Esophagus muscularis mucosa (tissue), 4 donors: ENCODE data around the gene PPP6C. TPM values are rescaled to one million over a fixed set of nuclear protein-coding genes. Genes with fewer than 3 reads are reported as not detected.
"Not testable (repeated sequence)": the region's sequence is repeated elsewhere in the genome, so short reads cannot be mapped to it uniquely, and the experiment has no call there.

Source experiments
- DNase-seq: peaks from one replicate; pipeline ENCODE4 v3.0.0-alpha.2; 2017; ENCODE audit errors: extremely low spot score
- H3K27ac ChIP-seq, 4 donors: fragments of 200-600 bp; sonication (generic); replicated peaks in 1 of 4; 1 replicate in 3 of 4; 2 replicates in 1 of 4; pipeline ENCODE4 v1.5.1; 2016 to 2019; ENCODE audit warnings: mild to moderate bottlenecking in 1 of 4
- H3K27me3 ChIP-seq, 4 donors: fragments of 200-600 bp; sonication (generic); one replicate each; pipeline versions ENCODE4 v1.5.1 to v1.6.0; 2016 to 2019
- H3K36me3 ChIP-seq, 4 donors: fragments of 200-600 bp; sonication (generic); one replicate each; pipeline ENCODE4 v1.5.1; 2016 to 2019
- H3K4me1 ChIP-seq, 4 donors: fragments of 200-600 bp; sonication (generic); one replicate each; pipeline ENCODE4 v1.5.1; 2016 to 2019
- H3K4me3 ChIP-seq, 4 donors: fragments of 200-600 bp; sonication (generic); 1 replicate in 2 of 4; 2 replicates in 2 of 4; pipeline ENCODE4 v1.5.1; 2016 to 2019; ENCODE audit warnings: mild to moderate bottlenecking in 4 of 4, moderate library complexity in 1 of 4
- H3K9me3 ChIP-seq, 4 donors: fragments of 200-600 bp; sonication (generic); 1 replicate in 3 of 4; 2 replicates in 1 of 4; pipeline ENCODE4 v1.5.1; 2016 to 2019
- EP300 ChIP-seq: sonication (generic); formaldehyde crosslinking; IDR thresholded peaks from one replicate; pipeline ENCODE4 v1.6.1; 2017; ENCODE audit warnings: antibody characterized with exemption
- POLR2A ChIP-seq: fragments of 450-650 bp; IDR thresholded peaks from one replicate; pipeline ENCODE4 v1.6.1; 2017; ENCODE audit warnings: antibody characterized with exemption, moderate library complexity, mild to moderate bottlenecking, low read depth
- POLR2AphosphoS5 ChIP-seq, 2 donors: sonication (generic); formaldehyde crosslinking; IDR thresholded peaks; one replicate each; pipeline ENCODE4 v1.6.1; 2017; ENCODE audit warnings: antibody characterized with exemption in 2 of 2
- WGBS: methylation state at CpG from one replicate; pipeline ENCODE4 v1.1.5; 2018; 5-methylcytosine and 5-hydroxymethylcytosine counted together
- intact Hi-C: fragments of 100-400 bp; cut with DNase I; formaldehyde crosslinking; loops from one replicate; pipeline ENCODE4 v1.15.1; 2023
- total RNA-seq, 4 donors: library from RNA; depleted of rRNA; stranded (reverse); fragments of >200 nt; gene quantifications; one replicate each; pipeline versions ENCODE4 v1.1.0 to v1.2.1, GENCODE V29; 2016
- TF ChIP-seq, protein P1 (sequence below), 3 experiments: fragments of 200-600 bp in 2 of 3; fragments of 450-650 bp in 1 of 3; sonication (generic) in 2 of 3; IDR thresholded peaks; one replicate each; pipeline ENCODE4 v1.5.1; 2017 to 2019; ENCODE audit warnings: antibody characterized with exemption in 3 of 3, mild to moderate bottlenecking in 2 of 3, moderate library complexity in 1 of 3

The PPP6C gene
- total RNA-seq, 4 donors from 2014 or later, result 22.1 to 38.4 (median 34.9) TPM

DNA sequence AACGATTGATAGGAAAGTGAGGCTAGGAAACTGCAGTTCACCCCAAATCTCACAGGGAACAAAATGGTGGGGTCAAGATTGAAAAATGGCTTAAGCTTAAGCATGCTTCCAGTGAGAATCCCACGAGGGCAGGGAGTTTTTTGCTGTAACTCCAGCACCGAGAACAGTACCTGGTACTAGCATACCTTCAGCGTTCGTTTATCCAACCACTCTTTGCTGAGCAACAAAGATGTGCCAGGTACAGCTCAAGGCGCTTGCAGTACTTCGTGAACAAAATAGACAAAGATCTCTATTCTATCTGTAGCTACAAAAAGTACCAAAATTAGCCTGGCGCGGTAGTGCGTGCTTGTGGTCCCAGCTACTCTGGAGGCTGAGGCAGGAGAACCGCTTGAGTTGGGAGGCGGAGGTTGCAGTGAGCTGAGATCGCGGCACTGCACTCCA lies 778 bp upstream of the PPP6C start:
- peaks cover 39 to 52% (median 48%) of the 10 kb centered on the region in 4 donors for H3K4me1 ChIP-seq
- H3K36me3 ChIP-seq, result no peaks in the 10 kb centered on the region
- no peak for DNase-seq
- H3K27me3 ChIP-seq, result no peaks in the 10 kb centered on the region
- 58% methylated on average over 14 of the region's 14 CpGs for WGBS
- H3K27ac ChIP-seq, result peak overlapping the region; percentile 96 to 99 (median 97)
- intact Hi-C loops, result loop anchor here (10.0 kb wide), 1 partner anchor 326 kb away; the partner anchor contains the start of genes ARPC5L and RPL35
- TF ChIP-seq POLR2A (no peak), POLR2AphosphoS5 (IDR thresholded peaks at IDR 0.05) (no peak), EP300 (no peak)
- TF ChIP-seq, protein P1, sequence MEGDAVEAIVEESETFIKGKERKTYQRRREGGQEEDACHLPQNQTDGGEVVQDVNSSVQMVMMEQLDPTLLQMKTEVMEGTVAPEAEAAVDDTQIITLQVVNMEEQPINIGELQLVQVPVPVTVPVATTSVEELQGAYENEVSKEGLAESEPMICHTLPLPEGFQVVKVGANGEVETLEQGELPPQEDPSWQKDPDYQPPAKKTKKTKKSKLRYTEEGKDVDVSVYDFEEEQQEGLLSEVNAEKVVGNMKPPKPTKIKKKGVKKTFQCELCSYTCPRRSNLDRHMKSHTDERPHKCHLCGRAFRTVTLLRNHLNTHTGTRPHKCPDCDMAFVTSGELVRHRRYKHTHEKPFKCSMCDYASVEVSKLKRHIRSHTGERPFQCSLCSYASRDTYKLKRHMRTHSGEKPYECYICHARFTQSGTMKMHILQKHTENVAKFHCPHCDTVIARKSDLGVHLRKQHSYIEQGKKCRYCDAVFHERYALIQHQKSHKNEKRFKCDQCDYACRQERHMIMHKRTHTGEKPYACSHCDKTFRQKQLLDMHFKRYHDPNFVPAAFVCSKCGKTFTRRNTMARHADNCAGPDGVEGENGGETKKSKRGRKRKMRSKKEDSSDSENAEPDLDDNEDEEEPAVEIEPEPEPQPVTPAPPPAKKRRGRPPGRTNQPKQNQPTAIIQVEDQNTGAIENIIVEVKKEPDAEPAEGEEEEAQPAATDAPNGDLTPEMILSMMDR (IDR thresholded peaks at IDR 0.05), result no peak
- H3K4me3 ChIP-seq, result peak overlapping the region; percentile 82 to 99 (median 95)
- H3K9me3 ChIP-seq, result no peaks in the 10 kb centered on the region

DNA sequence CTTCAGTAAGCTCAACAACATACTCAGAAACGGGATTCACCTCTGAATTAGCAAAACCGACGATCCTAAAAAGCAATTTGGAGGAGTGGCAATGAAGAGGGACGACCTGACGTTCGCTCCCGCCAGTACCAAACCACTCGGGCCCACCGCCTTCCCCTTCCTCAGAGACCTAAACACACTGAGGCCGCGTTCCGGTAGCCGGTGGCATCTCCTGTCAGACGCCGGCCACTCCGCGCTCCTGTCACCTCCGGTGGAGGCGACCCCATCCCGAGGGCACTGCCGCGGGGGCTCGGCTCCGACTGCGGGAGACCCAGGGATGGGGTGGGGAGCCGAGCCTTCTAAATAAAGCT lies 617 bp downstream of the PPP6C start:
- intact Hi-C loops, result no loop called here
- Histone ChIP-seq H3K27ac (peak overlapping the region; percentile 96 to 99 (median 97)), H3K27me3 (no peaks in the 10 kb centered on the region), H3K4me3 (peak overlapping the region; percentile 82 to 99 (median 95)), H3K4me1 (peaks cover 43 to 66% (median 61%) of the 10 kb centered on the region in 4 donors), H3K9me3 (no peaks in the 10 kb centered on the region), H3K36me3 (no peaks in the 10 kb centered on the region)
- no peak for DNase-seq
- 0% methylated on average over 7 of the region's 26 CpGs for WGBS
- no peak for TF ChIP-seq POLR2A
- TF ChIP-seq, protein P1 (IDR thresholded peaks at IDR 0.05), result no peak
- TF ChIP-seq EP300, result no peak
- no peak for TF ChIP-seq POLR2AphosphoS5 (IDR thresholded peaks at IDR 0.05)

DNA sequence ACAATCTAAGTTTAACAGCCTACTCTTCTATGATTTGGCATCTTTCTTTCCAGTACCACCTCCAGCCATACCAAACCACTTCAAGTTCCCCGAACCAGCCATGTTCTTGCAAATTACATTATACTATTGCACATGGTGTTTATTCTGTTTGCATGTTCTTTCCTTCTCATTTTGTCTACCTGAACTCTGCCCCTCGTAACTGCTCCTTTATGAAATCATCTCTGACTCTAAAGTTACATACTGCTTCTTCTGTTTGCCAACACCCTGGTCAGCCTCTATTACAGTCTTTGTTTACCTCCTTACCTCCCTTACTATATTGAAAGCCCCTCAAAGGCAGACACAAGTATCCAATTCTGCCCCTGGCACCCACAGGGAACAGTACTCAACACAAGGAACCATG lies 6.0 kb downstream of the PPP6C start:
- Histone ChIP-seq H3K9me3 (no peaks in the 10 kb centered on the region), H3K4me3 (no peak overlapping the region), H3K27ac (peak overlapping the region in 3 of 4 donors; percentile 15 to 31 (median 18)), H3K36me3 (no peaks in the 10 kb centered on the region), H3K27me3 (no peaks in the 10 kb centered on the region), H3K4me1 (peaks cover 45 to 71% (median 59%) of the 10 kb centered on the region in 4 donors)
- TF ChIP-seq, protein P1 (IDR thresholded peaks at IDR 0.05), result no peak
- no peak for TF ChIP-seq POLR2AphosphoS5 (IDR thresholded peaks at IDR 0.05)
- no peak for TF ChIP-seq EP300
- no peak for TF ChIP-seq POLR2A
- WGBS, result 89% methylated on average over 2 of the region's 2 CpGs
- intact Hi-C loops, result no loop called here
- no peak for DNase-seq

DNA sequence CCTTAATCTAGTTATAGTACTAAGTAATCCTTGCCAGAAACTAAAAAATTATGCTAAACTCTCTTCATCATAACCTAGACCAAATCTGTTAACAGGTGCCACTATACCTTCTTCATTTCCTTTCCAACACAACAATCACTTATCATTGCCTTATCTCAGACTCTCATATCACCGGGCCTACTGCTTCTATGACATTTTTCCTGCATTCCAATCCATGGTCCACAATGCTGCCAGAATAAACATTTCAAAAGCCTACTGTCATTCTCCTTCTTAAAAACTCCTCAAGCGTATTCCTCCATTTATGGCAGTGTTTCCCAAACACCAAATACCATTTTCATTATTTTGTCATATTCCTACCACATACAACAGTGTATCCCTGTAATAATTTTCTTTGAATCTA lies 6.5 kb downstream of the PPP6C start:
- TF ChIP-seq, protein P1 (IDR thresholded peaks at IDR 0.05), result no peak
- TF ChIP-seq POLR2A (no peak), EP300 (no peak), POLR2AphosphoS5 (IDR thresholded peaks at IDR 0.05) (no peak)
- no peaks in the 10 kb centered on the region for H3K9me3 ChIP-seq
- intact Hi-C loops, result no loop called here
- no peaks in the 10 kb centered on the region for H3K27me3 ChIP-seq
- WGBS, result 45% methylated on average over 2 of the region's 2 CpGs
- peak overlapping the region in 2 of 4 donors; percentile 15 to 31 for H3K27ac ChIP-seq
- H3K4me1 ChIP-seq, result peaks cover 40 to 66% (median 56%) of the 10 kb centered on the region in 4 donors
- no peaks in the 10 kb centered on the region for H3K36me3 ChIP-seq
- no peak overlapping the region for H3K4me3 ChIP-seq
- no peak for DNase-seq

DNA sequence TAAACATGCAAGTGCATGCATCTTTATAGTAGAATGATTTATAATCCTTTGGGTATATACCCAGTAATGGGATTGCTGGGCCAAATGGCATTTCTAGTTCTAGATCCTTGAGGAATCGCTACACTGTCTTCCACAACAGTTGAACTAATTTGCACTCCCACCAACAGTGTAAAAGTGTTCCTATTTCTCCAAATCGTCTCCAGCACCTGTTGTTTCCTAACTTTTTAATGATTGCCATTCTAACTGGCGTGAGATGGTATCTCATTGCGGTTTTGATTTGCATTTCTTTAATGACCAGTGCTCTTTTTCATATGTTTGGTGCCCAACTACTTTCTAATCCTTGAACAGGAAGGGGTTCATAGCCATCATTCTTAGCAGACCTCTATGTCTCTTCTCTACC lies 7.8 kb downstream of the PPP6C start:
- peaks cover 28 to 65% (median 56%) of the 10 kb centered on the region in 4 donors for H3K4me1 ChIP-seq
- intact Hi-C loops, H3K27ac ChIP-seq, H3K36me3 ChIP-seq, DNase-seq, H3K9me3 ChIP-seq, H3K4me3 ChIP-seq, H3K27me3 ChIP-seq: not testable (repeated sequence)
- 99% methylated on average over 4 of the region's 4 CpGs for WGBS
